Right lobe of liver (tissue), 4 donors: ENCODE results near the gene TBC1D24.

Experiments
- CTCF ChIP-seq, 4 donors: fragments of 200-600 bp in 3 of 4; fragments of 450-650 bp in 1 of 4; IDR thresholded peaks; one replicate each; pipeline versions ENCODE4 v1.5.1 to v1.8.0; 2016 to 2022; ENCODE audit warnings: antibody characterized with exemption in 4 of 4, mild to moderate bottlenecking in 2 of 4
- POLR2A ChIP-seq: fragments of 450-650 bp; IDR thresholded peaks from one replicate; pipeline ENCODE4 v1.6.1; 2017; ENCODE audit warnings: antibody characterized with exemption, mild to moderate bottlenecking
- donor health status: DM: no; HTN: no; CAD: no.
- donor health status: DM: no; HTN: no; CAD: no.
- donor health status: DM: no; HTN: yes; CAD: no.

GRCh38 chr16:2436110-2436509 lies 38.8 kb upstream of the TBC1D24 start:
- no peak for TF ChIP-seq CTCF (IDR thresholded peaks at IDR 0.05)
- TF ChIP-seq POLR2A, result no peak
